Head of caudate nucleus (tissue), 42 donors: ENCODE results near the gene VAV3.
A peak's percentile ranks its signal among the peaks of the same experiment; 100 is the strongest.
"Not testable (repeated sequence)": the region's sequence is repeated elsewhere in the genome, so short reads cannot be mapped to it uniquely, and the experiment has no call there.

ENCODE experiments used
- DNase-seq, 42 donors: peaks; one replicate each; pipeline versions ENCODE4 v3.0.0 to v3.0.0-alpha.2; 2020 to 2021; ENCODE audit warnings: mixed read lengths in 7 of 42
- intact Hi-C: fragments of 100-400 bp; cut with DNase I; formaldehyde crosslinking; loops from one replicate; pipeline ENCODE4 v1.15.0; 2022

The VAV3 gene

DNA sequence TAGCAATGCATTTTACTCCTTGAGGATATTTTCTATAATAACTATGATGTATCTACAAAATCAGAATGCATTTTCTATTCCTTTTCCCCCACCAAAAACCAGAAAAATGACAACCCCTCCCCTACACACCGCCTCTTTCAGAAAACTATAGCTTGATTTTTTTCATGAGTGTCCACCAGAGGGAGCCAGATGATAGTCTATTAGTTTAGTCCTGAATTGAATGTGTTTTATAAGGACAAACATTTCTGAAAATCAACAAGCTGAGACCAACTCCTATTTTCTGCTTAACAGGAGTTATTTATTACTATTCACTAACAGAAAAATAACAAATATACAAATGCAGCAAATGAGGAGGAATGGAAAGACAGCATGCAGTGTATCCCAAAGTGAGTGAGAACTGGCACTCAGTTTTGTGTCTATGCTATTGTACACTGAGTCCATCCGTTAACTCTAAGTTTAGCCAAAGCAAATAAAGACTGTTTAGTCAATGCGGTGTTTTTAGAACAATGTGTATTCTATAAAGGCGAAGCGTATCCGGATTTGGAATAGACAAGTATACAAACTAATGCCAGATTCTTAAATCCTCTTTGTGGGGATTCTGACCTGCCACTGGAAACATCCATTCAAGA lies 182.6 kb downstream of the VAV3 start:
- peak in 17 of 42 donors; percentile 14 to 80 (median 53) for DNase-seq
- intact Hi-C loops: loop anchor here (2.0 kb wide), 1 partner anchor 342 kb away; no protein-coding TSS in a partner anchor

DNA sequence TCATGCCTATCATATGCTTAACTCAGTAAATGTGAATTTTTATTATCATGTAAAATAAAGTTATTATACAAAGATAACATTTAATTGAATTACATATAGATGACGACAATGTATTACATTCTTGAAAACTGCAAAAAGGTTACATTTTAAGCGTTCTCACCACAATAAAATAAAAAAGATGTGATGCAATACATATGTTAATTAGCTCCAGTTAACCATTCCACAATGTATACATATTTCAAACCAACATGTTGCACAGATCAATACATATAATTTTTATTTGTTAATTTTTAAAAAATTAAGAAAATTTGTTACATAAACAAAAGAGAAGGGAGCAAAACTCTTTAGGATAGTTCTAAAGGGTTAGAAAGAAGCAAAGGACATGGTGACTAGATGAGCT lies 183.7 kb downstream of the VAV3 start:
- no peak for DNase-seq
- intact Hi-C loops: no loop called here

DNA sequence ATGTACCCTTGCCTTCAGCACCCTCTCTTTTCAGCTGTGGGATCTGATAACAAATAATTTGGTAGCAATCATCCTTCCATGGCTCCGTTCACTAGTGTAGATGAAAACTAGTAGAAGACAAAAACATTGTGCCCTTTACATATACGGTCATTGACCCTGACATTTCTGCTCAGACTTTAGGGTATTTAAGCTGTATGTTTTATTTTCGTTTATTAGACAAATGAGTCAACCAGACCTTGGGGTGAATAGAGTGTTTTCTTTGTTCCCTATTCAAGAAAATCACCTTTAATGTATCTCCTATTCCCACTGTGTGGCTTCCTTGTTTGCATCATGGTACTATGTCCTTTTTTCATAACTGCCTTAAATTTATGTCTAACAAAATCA lies 187.3 kb downstream of the VAV3 start:
- intact Hi-C loops: no loop called here
- no peak for DNase-seq

DNA sequence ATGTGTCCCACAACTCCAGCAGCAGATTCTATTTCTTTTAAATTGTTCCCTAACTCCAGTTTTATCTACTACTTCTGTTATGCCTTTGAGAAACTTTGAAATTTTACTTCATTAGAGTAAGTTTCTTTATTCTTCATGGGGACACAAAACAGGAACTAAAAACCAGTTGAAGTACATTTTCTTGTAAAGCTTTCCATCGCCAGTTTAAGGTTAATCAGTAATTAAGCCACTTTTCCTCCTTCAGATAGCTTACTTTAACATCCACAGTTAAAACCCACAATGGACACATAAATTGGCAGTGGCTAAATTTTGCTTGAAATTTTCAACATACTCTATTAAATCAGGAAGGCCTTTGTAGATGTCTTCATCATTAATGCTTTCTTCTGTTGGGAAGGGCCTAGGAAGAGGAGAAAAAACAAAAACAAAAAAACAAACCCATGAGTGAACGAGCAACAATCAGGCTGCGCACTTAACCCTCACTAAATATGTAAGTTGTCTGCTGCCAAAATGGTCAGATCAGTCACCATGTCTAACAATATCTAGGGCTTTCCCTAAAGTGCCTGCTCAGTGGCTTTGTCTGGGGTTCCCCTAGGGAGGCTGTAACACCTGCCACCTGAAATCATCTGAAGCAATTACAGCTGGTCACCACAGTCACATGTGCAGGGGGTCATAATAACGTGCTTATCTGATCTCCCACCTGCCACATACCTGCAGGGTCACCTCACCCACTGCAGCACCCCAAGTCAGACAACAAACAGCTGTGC lies 187.9 kb downstream of the VAV3 start:
- no peak for DNase-seq
- intact Hi-C loops: no loop called here

DNA sequence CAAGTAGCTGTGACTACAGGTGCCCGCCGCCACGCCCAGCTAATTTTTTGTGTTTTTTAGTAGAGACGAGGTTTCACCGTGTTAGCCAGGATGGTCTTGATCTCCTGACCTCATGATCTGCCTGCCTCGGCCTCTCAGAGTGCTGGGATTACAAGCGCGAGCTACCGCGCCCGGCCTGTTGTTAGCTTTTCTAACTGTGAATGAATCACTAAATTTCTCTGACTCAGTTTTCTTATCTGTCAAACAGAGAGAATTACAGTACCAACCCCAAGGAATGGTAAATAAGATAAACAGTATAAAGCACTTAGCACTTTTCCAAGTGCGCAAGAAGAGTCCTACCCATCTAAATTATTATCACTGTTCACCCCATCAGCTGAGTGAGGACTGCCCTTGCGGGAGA lies 193.6 kb downstream of the VAV3 start:
- no peak for DNase-seq
- intact Hi-C loops: no loop called here

DNA sequence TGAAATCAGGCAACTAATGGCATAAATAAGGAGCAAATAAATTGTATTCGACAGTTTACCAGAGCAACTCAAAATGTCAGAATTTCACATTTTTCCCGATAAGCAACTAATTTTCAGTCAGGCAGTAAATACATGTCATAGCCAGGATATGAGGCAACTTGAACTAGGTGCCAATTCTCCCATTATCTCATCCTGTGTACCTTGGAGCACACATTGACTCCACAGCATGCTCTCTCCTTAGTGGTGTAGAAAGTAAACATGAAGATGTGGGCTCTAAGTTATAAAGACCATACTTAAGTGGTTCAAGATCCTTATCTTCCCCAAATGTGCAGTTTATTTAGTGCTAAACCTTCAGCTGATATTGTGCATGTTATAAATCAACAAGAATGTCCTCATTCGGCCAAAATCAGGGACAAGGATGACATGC lies 197.8 kb downstream of the VAV3 start:
- DNase-seq: no peak
- intact Hi-C loops: no loop called here

DNA sequence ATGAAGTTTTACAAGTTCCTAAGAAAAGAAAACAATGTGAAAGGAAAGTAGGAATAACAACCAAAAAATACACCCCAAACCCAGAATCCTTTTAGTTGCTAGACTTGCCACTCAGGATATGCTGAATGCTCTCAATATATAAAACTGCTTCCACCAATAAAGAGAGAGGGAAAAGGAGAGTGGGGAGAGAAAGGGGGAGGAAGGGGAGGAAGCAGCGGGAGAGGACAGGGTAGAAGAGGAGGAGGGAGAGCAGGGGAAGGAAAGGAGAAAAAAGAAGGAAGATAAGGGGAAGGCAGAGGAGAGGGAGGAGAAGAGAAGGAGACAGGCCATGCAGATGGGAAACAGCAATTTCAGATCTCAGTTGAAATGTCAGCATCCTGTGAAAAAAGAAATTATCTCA lies 198.4 kb downstream of the VAV3 start:
- no peak for DNase-seq

DNA sequence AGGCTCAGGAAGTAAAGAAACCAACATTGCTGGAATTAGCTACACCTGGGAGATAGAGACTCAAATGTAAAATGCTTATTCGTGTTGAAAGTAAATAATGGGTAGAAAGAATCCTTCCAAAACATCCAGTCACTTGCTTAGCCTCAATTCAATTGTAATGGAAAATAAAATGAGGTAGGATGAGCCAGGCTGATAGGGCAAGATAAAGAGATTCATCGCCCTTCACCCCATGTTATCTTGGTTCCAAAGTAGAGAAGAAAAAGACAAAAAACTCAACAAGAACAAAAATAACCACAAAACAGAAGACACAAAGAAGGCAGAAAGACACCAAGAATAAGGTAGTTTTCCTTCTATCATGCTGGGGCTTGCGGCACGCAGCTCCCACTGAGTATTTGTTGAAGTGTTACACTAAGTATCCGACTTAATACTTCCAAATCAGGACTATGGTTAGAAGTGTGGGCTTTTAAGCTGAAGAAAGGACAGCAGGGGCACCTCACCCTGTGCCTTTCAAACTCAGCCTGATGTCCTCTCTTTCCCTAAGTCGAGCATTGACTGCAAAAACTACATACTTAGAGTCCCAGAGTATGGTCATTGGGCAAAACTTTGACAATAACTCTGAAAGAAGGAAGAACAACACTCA lies 202.1 kb downstream of the VAV3 start:
- DNase-seq: no peak
- intact Hi-C loops: no loop called here

More for the DNA sequence above, 198.4 kb downstream of the VAV3 start:
- intact Hi-C loops: no loop called here

DNA sequence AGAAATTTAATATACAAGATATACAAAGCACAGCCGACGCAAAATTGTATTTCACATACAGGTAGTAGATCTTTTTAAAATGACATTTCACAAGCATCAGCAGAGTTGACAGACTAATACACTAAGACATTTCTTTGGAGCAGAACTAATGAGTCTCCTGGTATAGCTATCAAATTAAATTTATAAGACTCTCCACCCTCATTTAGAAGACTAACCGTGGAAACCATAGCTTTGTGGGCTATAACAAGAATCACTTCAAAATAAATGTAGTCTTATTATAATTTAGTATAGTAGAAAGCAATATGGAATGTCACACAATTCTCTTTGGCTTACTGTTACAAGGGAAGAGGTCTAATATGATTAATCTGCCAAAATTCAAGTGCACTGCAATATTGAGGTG lies 204.9 kb downstream of the VAV3 start:
- intact Hi-C loops: no loop called here
- no peak for DNase-seq

DNA sequence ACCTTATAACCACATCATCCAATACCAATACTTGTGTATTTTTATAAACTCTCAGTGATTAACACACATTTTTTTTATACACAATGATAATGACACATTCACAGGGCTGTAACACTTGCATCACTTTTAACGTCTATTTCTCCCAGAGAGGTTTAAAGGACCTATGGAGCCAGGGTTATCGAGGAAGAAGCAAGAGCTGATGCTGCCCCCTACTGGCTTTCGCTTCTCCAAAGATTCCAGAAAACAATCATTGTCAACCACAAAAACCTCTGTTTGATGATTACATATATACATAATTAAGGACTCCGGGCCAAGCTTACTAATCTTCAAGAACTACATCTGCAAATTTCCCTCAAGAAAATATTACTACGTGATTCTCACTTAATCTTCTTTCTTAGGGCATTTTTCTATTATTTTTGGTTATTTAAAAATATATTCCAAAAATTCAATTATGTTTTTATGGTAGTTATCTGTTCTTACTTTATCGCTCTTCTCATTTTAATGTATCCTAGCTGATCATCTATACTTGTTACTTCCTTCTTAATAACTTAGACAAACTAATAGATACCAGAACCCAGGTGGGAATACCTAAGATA lies 214.5 kb downstream of the VAV3 start:
- DNase-seq: peak; percentile 30 to 83 (median 63)
- intact Hi-C loops: no loop called here

DNA sequence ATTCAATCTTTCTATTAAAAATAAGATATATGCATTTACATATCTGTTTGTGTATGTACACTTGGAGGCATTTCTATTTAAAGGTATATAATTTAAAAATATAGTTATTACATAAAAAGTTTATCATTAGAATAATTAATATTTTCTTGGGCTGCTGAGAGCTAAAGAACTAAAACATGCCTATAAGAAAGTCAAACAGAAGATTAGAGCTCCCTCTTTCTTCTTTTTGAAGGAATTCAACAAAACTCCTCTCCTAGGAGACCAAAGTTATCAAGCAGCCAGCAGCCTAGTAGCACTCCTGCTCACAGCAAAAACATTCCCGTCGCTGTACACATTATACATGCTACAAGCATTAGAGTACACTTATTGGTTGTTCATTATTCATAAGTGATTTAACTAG lies 216.4 kb downstream of the VAV3 start:
- intact Hi-C loops: no loop called here
- DNase-seq: peak in 2 of 42 donors; percentile 7 to 41

DNA sequence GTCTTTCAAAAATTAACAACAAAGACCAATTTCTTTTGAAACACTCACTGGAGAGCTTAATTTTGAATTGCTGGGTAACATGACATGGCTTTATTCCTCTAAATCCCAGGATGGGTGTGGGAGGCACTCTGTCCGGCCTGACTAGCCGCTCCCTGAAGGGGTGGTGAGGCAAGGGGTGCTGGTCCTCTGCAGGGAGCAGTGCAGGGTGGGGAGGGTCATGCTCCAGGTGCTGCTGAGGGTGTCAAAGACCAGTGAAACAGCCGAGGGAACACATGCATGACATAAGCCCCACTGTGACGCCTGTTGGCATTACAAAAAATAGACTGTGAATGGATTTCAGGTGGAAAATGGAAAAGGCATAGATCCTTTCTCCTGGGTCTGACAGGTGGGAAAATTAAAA lies 223.7 kb downstream of the VAV3 start:
- DNase-seq: no peak
- intact Hi-C loops: no loop called here

DNA sequence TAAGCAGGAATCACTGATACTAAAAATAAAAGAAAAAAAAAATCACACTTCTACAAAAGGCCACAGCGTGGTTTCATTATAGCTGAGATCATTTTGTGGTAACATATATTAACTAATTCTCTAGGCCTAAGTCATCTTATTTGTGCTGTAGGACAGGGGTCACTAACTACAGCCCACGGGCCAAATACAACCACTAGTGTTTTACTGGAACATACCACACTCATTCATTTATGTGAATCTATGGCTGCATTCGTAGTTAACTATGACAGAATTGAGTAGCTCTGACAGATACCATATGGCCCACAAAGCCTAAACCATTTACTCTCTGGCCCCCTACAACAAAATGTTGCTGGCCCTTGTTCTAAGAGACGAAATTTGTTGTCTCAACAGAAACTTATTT lies 224.4 kb downstream of the VAV3 start:
- intact Hi-C loops: no loop called here
- no peak for DNase-seq

DNA sequence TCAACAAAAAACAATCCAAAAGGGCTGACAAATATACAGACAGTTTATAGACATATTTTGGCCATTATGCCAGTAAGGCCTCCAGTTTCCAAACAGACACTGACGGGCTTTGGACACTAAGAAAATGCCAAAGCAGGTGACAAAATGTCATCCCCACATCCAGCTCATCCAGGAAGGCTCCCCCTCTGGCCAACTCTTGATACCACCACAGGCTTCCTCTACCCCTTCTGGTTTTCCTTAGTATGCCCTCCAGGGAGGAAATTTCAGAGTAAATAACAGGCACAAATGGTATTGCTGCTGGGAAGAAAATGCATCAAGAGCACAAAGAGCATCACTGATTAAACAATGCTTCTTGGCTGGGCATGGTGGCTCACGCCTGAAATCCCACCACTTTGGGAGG lies 225.3 kb downstream of the VAV3 start:
- no peak for DNase-seq
- intact Hi-C loops: no loop called here

DNA sequence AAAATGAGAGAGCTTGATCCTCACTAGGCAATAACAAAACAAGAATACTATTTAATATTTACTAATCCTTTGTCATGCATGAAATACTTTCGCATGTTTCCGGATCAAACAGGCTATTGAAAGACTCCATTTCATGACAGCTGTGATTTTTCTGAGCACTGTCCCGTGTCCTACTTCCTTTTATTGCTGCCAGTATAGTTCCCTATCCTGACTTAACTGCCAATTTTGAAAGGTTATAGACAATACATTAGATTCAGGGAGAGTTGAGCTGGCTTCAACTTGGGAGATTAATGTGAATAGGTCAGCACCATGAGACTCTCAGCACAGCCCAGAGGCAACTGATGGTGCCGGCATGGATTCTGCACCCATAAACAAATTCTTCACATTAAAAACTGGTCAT lies 225.8 kb downstream of the VAV3 start:
- DNase-seq: no peak

DNA sequence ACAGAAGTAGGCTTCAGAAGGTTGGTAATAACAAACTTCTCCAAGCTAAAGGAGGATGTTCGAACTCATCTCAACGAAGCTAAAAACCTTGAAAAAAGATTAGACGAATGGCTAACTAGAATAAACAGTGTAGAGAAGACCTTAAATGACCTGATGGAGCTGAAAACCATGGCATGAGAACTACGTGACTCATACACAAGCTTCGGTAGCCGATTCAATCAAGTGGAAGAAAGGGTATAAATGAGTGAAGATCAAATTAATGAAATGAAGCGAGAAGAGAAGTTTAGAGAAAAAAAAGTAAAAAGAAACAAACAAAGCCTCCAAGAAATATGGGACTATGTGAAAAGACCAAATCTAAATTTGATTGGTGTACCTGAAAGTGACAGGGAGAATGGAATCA lies 231.6 kb downstream of the VAV3 start:
- DNase-seq, intact Hi-C loops: not testable (repeated sequence)

More for the DNA sequence above, 225.8 kb downstream of the VAV3 start:
- intact Hi-C loops: no loop called here

DNA sequence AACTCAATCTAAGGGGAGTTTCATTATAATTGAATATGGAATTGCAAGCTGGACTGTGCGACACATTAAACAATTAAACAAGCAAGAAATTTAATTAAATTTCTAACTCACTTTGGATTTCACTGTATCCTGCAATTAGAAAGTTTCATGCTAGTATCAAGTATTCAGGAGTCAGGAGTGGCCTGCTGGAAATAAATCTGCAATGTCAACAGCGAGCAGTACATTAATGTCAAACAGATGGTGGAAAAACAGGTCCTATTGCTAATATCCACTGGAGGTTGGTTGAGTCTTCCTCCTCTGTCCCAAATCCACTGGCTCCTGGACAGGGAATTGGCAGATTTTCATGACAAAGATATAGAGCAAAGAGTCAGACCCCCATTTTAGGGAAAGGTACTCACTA lies 237.1 kb downstream of the VAV3 start:
- no peak for DNase-seq
- intact Hi-C loops: no loop called here

DNA sequence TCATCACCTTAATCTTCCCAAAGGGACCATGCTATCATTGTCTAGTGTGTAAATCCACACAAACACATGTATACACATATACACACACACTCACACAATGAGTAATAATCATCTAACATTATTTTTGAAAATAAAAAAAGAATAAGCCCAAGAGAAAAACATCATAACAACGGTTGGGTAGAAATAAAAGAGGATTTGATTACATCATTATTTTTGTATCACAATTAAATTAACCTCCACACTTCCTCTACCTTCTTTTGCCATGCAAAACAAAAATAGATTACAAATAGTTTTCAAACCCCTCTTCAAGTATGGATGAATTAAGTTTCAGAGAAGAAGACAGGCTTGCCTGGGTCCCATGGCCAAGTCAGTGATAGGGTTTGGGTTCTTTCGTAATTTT lies 238.1 kb downstream of the VAV3 start:
- DNase-seq: no peak
- intact Hi-C loops: no loop called here

DNA sequence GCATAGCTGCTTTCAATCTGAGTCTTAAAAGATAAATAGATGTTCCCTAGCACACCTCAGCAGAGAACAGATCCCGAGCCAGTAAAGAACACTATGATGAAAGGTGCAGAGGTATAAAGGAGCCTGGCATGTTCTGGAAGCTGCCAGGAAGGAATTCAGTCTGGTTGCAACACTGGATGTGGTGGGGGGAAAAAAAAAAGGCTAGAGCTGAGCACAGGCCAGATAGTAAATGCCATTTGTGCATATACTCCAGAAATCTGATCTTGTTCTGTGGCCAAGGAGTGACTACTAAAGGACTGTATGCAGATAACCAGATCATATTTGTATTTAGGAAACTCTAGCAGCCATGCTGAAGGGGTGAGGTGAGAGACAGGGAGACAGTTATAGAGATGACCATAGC lies 240.3 kb downstream of the VAV3 start:
- no peak for DNase-seq
- intact Hi-C loops: no loop called here

DNA sequence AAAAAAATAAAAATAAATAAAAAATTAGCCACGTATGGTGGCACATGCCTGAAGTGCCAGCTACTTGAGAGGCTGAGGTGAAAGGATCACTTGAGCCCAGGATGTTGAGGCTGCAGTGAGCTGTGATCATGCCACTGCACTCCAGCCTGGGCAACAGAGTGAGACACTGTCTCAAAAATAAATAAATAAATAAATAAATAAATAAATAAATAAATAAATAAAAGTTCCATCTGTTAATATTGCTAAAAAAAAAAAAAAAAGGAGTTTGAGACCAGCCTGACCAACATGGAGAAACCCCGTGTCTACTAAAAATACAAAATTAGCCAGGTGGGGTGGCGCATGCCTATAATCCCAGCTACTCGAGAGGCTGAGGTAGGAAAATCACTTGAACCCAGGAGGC lies 244.8 kb downstream of the VAV3 start:
- intact Hi-C loops, DNase-seq: not testable (repeated sequence)
